ENCODE results near the gene LMAN1L.

DNA sequence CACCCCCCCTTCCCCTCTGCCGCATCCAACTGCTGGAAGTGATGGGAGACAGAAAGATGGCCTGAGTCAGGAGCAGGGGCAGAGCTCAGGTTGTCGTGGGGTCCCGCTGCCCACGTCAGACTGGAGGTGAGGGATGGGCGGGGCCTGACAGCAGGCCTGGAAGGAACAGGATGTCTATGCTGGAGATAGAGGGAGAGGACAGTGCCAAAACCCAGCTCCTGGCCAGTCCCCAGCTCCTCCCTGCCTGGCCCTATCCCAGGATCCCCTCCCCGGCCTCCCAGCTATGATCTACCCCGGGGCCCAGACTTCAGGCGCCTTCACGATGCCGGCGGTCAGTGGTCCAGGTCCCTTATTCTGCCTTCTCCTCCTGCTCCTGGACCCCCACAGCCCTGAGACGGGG, at the start of gene LMAN1L:
- TF ChIP-seq, protein P1, sequence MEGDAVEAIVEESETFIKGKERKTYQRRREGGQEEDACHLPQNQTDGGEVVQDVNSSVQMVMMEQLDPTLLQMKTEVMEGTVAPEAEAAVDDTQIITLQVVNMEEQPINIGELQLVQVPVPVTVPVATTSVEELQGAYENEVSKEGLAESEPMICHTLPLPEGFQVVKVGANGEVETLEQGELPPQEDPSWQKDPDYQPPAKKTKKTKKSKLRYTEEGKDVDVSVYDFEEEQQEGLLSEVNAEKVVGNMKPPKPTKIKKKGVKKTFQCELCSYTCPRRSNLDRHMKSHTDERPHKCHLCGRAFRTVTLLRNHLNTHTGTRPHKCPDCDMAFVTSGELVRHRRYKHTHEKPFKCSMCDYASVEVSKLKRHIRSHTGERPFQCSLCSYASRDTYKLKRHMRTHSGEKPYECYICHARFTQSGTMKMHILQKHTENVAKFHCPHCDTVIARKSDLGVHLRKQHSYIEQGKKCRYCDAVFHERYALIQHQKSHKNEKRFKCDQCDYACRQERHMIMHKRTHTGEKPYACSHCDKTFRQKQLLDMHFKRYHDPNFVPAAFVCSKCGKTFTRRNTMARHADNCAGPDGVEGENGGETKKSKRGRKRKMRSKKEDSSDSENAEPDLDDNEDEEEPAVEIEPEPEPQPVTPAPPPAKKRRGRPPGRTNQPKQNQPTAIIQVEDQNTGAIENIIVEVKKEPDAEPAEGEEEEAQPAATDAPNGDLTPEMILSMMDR (IDR thresholded peaks at IDR 0.05; ENCODE audit: low read length): no peak
- no peak for TF ChIP-seq EZH2 (optimal IDR thresholded peaks at IDR 0.05; ENCODE audit: low read depth, low read length)
- no peak for TF ChIP-seq EZH2phosphoT487 (IDR thresholded peaks at IDR 0.05; ENCODE audit: low read length)
